SHP77 treated with DMSO at 0.1 percent for 48 hours (cell line): ENCODE data around the gene HDAC2.

Experiments used
- DNase-seq: peaks from one replicate; lab custom pipeline; 2025; lab: John Stamatoyannopoulos, UW

HDAC2 gene

DNA sequence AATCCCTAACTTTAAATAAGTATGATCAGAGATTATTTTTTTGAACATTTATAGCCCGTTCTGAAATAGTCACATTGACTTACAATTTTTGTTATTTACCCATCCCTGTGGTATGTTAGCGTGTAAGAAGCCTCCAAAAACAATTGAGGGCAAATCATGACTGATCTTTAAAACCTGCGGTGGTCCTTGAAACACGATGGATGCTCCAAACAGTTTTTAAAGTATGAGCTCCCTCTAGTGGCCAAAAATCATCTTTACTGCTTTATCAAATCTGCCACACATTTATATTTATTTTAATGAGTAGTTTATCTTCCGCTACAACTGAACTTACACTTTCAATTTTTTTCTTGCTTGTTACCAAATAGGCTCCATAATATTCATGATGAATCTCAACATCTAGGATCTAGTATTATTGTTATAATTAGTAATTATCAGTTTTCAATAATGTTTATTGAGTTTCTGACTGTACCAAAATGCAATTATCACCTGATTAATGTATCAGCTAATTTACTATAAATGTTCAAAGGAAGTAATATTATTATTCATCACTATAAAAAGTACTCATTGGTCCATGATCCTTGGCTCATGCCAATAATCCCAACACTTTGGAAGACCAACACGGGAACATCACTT lies 61.6 kb downstream of the HDAC2 start:
- DNase-seq, result peak; percentile 35

DNA sequence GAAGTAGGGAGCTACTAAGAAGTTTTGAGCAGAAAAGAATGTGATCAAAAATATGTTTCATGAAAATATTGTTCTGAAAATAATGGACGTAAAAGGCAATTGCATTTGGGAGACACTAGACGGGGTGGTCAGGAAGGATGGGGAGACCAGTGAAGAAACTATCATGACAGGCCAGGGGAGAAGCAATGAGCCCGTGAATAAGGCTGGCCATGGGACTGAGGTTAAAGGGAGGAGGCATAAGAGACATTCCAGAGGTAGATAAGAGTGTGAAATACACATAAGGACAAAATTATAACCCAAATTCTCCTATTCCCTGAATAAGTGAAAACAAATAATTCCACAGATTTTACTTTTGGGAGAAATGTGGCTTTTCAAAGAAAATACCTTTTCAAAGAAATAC lies 62.1 kb downstream of the HDAC2 start:
- DNase-seq, result no peak

DNA sequence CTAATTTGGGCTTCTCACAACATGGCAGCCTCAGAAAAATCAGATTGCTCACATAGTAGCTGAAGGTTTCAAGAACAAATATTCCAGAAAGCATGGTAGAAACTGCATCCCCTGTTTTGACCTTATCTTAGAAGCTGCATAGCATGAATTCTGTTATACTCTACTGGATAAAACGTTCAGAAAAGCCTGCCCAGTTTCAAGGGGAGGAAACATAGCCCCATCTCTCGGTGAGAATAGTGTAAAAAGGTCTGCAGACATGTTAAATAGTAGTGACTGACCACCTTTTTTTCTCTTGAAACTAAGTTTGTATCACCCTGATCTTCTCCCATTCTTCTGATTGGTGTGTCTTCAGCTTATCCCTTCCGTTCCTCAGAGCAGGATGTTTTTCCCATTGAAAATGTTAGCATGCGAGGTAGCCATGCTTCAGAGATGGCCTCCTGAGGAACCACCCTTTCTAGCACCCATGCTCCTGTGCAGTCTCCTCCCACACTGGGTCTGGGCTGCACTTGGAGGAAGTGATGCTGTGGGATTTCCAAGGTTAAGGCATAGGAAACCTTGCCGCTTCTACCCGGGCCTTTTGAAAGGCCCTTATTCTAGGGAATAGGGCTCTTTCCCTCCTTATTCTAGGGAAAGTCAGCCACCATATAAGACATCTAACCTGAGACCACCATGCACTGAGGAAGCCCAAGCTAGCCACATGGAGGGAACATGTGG lies 63.7 kb downstream of the HDAC2 start:
- no peak for DNase-seq

DNA sequence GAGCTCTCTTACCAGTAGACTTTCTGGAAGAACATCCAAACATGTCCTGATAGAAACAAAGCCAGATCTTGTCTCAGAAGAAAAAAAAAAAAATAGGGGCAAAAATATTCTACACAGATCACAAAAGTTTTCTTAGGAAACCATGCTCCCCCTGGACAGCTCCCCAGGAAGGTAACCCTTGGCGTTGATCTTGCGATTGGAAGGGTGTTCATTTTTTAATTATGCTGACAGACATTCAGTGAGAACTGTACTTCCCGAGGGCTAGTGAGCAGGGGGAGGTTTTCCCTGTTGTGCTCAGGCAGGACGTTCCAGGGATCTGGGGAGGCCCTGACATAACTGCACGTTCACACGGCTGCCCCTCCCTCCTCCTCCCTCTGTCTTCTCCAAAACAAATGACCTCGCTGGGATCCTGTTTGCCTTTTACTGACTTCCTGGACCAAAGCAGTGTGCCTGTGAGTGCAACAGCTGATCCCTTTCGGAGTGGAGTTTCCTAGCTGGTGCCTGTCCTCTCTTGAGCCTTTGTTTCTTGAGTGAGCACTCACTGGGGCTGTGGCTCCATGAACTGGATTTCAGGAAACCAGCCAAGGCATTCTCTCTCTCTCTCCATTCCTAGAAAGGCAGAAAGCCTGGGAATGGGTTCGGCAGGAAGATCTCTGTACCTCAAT lies 67.2 kb downstream of the HDAC2 start:
- peak; percentile 4 for DNase-seq

DNA sequence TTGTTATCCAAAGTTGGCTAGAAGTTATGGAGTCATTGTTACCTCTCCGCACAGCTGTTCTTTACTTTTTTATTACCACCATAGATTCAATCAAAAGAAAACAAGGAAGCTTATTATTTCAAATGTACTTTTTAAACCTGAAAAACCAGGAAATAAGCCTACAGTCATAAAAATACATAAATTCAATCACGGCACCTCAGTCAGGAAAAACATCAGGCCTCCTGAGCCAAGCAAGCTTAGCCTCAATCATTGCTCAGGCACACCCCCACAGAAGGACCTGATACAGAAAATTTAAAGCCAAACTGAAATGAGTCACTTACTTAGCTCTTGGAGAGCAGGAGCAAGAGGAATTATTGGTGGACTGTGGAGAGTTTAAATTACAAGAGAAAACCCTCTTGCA lies 69.5 kb downstream of the HDAC2 start:
- no peak for DNase-seq

DNA sequence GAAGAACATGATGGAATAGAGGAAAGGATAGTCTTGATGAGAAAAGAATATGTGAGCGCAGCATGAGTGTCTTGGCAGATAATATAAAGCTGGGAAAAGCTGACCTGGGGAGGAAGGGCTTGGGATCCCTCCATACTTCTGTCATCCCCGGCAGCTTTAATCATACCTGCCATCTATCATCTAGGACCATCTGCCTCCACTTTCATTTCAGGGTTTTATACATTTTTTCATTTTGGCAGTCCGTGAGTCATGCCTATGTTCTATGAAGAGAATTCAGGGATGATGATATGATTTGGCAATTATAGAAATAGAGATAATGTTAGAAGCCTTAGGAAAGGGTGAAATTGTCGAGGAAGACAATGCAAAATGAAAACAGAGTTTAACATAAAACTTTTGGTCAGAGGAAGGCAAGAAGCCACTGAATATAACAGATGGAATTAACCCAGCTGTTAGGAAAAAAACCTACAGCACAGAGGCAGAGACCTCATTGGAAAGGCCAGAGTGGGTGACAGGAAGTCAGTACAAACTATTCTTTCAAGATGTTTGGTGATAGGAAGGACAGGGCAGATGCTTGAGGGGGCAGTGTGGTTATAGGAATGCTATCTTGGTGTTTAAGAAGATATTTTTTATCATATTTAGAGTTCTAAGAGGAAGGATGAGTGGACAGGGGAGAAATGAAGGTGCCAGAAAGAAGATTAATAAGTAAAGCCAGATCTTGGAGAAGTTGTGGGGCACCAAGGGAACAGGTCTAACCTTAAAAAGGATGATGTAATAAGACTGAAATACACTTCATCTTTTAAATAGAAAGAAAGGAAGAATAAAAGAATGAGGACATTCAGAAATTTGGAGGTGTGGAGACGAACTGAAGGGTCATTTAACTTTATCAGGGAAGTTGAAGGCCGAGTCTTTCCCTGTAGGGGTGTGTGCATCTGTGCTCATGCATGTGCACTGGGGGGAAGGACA lies 76.0 kb downstream of the HDAC2 start:
- no peak for DNase-seq

DNA sequence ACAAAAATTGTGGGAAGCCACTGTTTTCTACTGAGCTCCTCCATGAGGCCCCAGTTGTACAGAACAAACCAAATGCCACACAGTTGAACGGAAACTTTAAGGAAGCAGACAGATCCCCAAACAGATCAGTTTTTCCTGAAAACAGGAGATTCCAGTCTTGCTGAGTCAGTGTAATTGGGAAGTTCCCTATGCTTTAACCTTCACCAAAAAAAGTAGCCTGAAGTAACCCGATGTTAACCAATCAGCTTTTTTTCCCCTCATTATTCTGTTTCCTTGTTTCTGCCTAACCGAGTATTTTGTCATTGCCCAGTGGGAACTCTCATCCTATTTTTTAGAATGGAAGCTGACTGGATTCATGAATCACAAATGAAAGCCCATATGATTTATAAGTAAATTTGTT lies 77.1 kb downstream of the HDAC2 start:
- DNase-seq, result no peak

DNA sequence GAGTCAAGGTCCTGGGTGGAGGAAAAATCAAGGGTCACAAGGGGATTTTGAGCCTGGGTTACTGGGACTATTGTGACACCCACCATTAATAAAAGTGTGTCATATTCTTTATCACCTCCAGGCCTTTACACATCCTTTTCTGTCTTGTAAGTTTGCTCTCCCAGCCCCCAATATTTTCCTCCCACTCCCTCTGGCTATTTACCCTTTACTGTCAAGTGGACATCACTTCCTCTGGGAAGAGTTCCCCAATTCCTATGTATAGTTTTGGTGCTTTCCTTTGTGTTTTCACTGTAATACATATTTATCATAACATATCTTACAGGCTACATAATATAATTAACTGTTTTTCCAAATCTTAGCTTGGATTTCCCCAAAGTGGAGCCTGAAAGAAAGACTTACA lies 77.5 kb downstream of the HDAC2 start:
- no peak for DNase-seq

DNA sequence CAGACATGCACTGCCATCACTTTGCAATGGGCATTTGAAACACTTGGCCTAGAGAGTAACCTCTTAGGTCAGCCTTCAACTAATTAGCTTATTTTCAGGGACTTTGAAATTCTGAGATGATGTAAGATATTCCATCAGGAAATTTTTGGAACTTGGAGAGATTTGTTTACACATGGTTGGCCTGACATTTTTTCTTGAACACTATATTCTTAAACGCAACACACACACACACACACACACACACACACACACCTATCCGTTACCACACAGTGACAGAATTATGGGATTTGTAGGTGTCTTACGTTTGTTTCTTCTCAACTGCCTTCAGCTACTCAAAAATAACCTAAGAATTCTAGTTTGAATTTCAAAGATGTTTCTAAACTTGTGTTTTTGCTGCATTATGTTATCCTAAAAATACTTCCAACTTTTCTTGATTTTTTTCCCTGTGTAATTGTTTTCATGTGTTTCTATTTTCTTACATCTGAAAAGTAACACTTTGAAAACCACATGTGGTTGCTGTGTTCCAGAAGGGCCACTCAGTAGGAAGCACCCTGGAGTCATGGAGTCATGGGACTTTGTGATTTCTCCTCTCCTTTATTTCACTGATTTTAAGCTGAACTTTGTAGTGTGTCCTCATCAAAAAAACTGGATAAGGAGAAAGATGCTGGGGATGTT lies 81.9 kb downstream of the HDAC2 start:
- DNase-seq, result no peak

DNA sequence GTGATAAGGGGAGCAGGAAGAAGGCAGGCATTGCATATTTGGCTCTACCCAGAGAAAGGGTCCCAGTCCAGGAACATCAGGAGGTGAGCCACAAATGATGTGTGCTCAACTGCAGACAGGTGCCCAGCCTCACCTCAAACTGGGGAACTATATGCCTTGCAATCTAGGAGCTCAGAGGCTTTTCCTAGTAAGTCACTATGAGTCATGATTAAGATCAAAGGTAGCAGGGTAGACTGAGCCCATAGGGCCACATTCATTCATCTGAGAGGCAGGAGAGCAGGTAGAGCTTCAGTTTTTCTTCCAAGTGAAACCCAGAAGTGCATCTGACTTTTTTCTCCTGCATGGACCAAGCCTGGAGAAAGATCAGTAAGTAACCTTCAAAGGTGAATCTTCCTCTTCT lies 82.5 kb downstream of the HDAC2 start:
- no peak for DNase-seq

DNA sequence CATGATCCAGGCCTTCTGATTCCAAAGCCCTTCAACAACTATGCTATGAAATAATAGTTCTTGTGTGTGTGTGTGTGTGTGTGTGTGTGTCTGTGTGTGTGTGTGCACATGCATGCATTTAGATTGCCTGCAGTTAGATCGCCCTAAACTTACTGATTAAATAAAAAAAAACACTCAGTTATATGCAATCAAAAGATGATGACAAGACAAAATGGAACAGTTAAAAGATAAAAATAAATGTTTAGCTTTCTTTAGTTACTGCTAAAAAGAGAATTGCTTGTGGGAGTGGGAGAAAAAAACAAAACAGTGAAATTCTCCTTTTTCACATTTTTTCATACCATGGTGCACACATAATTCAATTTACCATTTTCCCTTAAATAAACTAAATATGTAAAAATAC lies 84.4 kb downstream of the HDAC2 start:
- DNase-seq, result no peak

DNA sequence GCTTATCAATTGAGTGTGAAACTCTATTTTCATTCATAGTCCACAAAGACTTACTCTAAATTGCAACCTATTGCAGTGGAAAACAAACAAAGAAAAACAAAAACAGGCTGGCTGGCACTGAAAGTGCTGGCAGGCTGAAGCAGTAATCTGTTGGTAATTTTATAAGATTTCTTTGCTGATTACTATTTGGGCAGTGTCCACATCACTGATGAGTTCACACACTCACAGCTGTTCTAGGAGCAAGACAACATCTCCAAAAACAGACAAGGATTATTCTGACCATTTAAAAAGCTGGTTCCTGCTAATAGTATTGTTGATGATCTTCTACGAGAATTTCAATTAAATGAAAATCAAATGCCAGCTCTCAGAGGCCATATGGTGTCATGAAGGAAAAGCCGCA lies 86.9 kb downstream of the HDAC2 start:
- DNase-seq, result no peak
